Caco-2 (cell line): ENCODE measurements around the gene CAMK1D. TPM values are rescaled to one million over a fixed set of nuclear protein-coding genes. Genes with fewer than 3 reads are reported as not detected.

Experiments
- BruUV-seq: library from RNA; stranded (reverse); fragments of 400-500 nt; replicated peaks from 2 replicates; lab custom pipeline; 2021; lab: Mats Ljungman, UMichigan
- CTCF ChIA-PET: fragments of 300-600 bp; sonication (Branson Sonifier 250); formaldehyde crosslinking; loops from one replicate; lab custom pipeline; 2022; ENCODE audit warnings: antibody characterized with exemption; lab: Charles Lee
- POLR2A ChIA-PET: fragments of 300-600 bp; sonication (Branson Sonifier 250); formaldehyde crosslinking; loops from one replicate; lab custom pipeline; 2022; ENCODE audit warnings: antibody characterized with exemption; lab: Charles Lee
- DNase-seq, 2 experiments: peaks; one replicate each; pipeline versions ENCODE4 v3.0.0 to v3.0.0-alpha.2; 2020 to 2022
- H3K27me3 ChIP-seq: replicated peaks from 2 replicates; pipeline ENCODE4 v1.6.0; 2011; ENCODE audit warnings: low read length; ENCODE audit not compliant: control insufficient read depth, insufficient read depth
- H3K36me3 ChIP-seq: 2 replicates; pipeline ENCODE4 v1.5.1; 2011; ENCODE audit warnings: low read length; ENCODE audit not compliant: control insufficient read depth, insufficient read depth
- H3K4me1 ChIP-seq: fragments of 250-450 bp; sonication (Bioruptor Pico); 2 replicates; pipeline ENCODE4 v1.5.1; 2020; ENCODE audit warnings: mild to moderate bottlenecking
- H3K4me3 ChIP-seq: 2 replicates; pipeline ENCODE4 v1.5.1; 2011; ENCODE audit warnings: low read depth, mild to moderate bottlenecking, control low read depth, low read length
- H3K9me3 ChIP-seq: fragments of 250-450 bp; sonication (Bioruptor Pico); 2 replicates; pipeline ENCODE4 v1.5.1; 2020; ENCODE audit warnings: mild to moderate bottlenecking, moderate library complexity
- H3K27ac Mint-ChIP-seq: one replicate; pipeline ENCODE4 v1.8.0; 2022; ENCODE audit warnings: mixed read lengths; ENCODE audit not compliant: unreplicated experiment
- H3K27me3 Mint-ChIP-seq: one replicate; pipeline ENCODE4 v1.8.0; 2022; ENCODE audit warnings: mixed read lengths; ENCODE audit not compliant: insufficient read depth, unreplicated experiment
- H3K36me3 Mint-ChIP-seq: one replicate; pipeline ENCODE4 v1.8.0; 2022; ENCODE audit warnings: mild to moderate bottlenecking, mixed read lengths; ENCODE audit not compliant: insufficient read depth, unreplicated experiment
- H3K4me1 Mint-ChIP-seq: one replicate; pipeline ENCODE4 v1.8.0; 2022; ENCODE audit warnings: low read depth, mixed read lengths; ENCODE audit not compliant: unreplicated experiment
- H3K4me3 Mint-ChIP-seq: one replicate; pipeline ENCODE4 v1.8.0; 2022; ENCODE audit warnings: mild to moderate bottlenecking, moderate library complexity, mixed read lengths; ENCODE audit not compliant: unreplicated experiment
- H3K9me3 Mint-ChIP-seq: one replicate; pipeline ENCODE4 v1.8.0; 2022; ENCODE audit warnings: mixed read lengths; ENCODE audit not compliant: unreplicated experiment
- intact Hi-C: fragments of 100-400 bp; cut with micrococcal nuclease; formaldehyde crosslinking; loops from one replicate; pipeline ENCODE4 v1.10.0; 2022; ENCODE audit not compliant: unreplicated experiment
- total RNA-seq: library from RNA; stranded (reverse); gene quantifications from 2 replicates; pipeline ENCODE4 v1.2.3, GENCODE V29; 2022
- TF ChIP-seq, protein P1 (sequence below), 2 experiments: fragments of 200-600 bp in 1 of 2; IDR thresholded peaks; 1 replicate in 1 of 2; 2 replicates in 1 of 2; pipeline versions ENCODE4 v1.5.1 to v1.8.0; 2011 to 2022; ENCODE audit warnings: antibody characterized with exemption in 1 of 2, control low read depth in 1 of 2, inconsistent platforms in 1 of 2, low read depth in 1 of 2, low read length in 1 of 2, mild to moderate bottlenecking in 1 of 2, moderate library complexity in 1 of 2; ENCODE audit not compliant: insufficient read depth in 1 of 2, severe bottlenecking in 1 of 2, unreplicated experiment in 1 of 2

CAMK1D gene
- total RNA-seq, 1 experiment from 2014 or later = 10.9 TPM

DNA sequence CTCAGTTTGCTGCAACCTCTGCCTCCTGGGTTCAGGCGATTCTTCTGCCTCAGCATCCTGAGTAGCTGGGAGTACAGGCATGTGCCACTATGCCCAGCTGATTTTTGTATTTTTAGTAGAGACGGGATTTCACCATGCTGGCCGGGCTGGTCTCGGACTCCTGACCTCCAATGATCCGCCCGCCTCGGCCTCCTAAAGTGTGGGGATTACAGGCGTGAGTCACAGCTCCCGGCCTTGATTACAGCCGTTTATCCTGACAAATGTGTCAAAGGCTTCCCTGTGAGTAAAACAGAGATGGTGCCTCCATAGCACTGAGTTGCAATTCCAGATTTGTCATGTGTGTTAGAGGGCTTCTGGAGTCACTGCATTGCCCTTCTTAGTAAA, 378.5 kb downstream of the CAMK1D start:
- BruUV-seq = no TSS peak
- H3K4me1 ChIP-seq = peaks cover 29% of the 10 kb centered on the region
- H3K27me3 ChIP-seq = no peaks in the 10 kb centered on the region
- ChIA-PET POLR2A (interaction anchor here (1.2 kb wide), 1 partner anchor 23 kb away, joined by 6 read pairs; no protein-coding TSS in a partner anchor), CTCF (interaction anchor here (0.6 kb wide), 2 partner anchors 56 to 473 kb away, joined by 3 to 4 read pairs; no protein-coding TSS in a partner anchor)
- Mint-ChIP-seq H3K27ac (no peak overlapping the region), H3K4me3 (no peak overlapping the region), H3K27me3 (no peaks in the 10 kb centered on the region), H3K4me1 (peaks cover 3% of the 10 kb centered on the region), H3K36me3 (no peaks in the 10 kb centered on the region), H3K9me3 (peaks cover 4% of the 10 kb centered on the region)
- TF ChIP-seq, protein P1, sequence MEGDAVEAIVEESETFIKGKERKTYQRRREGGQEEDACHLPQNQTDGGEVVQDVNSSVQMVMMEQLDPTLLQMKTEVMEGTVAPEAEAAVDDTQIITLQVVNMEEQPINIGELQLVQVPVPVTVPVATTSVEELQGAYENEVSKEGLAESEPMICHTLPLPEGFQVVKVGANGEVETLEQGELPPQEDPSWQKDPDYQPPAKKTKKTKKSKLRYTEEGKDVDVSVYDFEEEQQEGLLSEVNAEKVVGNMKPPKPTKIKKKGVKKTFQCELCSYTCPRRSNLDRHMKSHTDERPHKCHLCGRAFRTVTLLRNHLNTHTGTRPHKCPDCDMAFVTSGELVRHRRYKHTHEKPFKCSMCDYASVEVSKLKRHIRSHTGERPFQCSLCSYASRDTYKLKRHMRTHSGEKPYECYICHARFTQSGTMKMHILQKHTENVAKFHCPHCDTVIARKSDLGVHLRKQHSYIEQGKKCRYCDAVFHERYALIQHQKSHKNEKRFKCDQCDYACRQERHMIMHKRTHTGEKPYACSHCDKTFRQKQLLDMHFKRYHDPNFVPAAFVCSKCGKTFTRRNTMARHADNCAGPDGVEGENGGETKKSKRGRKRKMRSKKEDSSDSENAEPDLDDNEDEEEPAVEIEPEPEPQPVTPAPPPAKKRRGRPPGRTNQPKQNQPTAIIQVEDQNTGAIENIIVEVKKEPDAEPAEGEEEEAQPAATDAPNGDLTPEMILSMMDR (IDR thresholded peaks at IDR 0.05; ENCODE audit: insufficient read depth in 1 of 2, low read depth in 1 of 2, low read length in 1 of 2, severe bottlenecking in 1 of 2, unreplicated experiment in 1 of 2) = no peak
- intact Hi-C loops = no loop called here
- DNase-seq = peak; percentile 62 to 81
- H3K36me3 ChIP-seq = no peaks in the 10 kb centered on the region
- no peak overlapping the region for H3K4me3 ChIP-seq
- H3K9me3 ChIP-seq = no peaks in the 10 kb centered on the region

- Mint-ChIP-seq H3K36me3 (no peaks in the 10 kb centered on the region), H3K4me1 (no peaks in the 10 kb centered on the region), H3K4me3 (no peak overlapping the region), H3K9me3 (no peaks in the 10 kb centered on the region), H3K27ac (no peak overlapping the region), H3K27me3 (no peaks in the 10 kb centered on the region)
- Histone ChIP-seq H3K36me3 (no peaks in the 10 kb centered on the region), H3K4me1 (peaks cover 29% of the 10 kb centered on the region), H3K27me3 (no peaks in the 10 kb centered on the region), H3K4me3 (no peak overlapping the region), H3K9me3 (no peaks in the 10 kb centered on the region)
- TF ChIP-seq, protein P1 (IDR thresholded peaks at IDR 0.05; ENCODE audit: insufficient read depth in 1 of 2, low read depth in 1 of 2, low read length in 1 of 2, severe bottlenecking in 1 of 2, unreplicated experiment in 1 of 2) = no peak
- intact Hi-C loops = no loop called here
- no TSS peak for BruUV-seq
- POLR2A ChIA-PET = no interaction called here
- no peak for DNase-seq
- CTCF ChIA-PET = no interaction called here
Measured at GRCh38 chr10:12728494-12728893, 379.1 kb downstream of the CAMK1D start.

DNA sequence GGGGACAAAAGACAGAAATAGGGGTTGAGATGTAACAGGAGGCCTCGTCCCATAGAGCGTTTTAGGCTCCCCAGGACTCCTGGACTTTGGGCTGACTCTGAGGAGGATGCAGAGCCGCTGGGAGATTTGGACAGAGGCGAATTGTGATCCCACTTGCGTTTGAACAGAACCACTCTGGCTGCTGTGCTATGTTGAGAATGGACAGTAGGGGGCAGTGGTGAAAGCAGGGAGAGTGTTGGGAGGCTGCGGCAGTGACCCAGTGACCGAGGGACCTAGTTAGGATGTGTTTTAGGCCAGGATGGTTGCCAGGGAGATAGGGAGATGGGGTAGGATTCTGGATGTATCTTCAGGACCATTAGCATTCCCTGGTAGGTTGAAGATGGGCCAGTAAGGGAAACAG, 380.5 kb downstream of the CAMK1D start:
- no peak for DNase-seq
- TF ChIP-seq, protein P1 (IDR thresholded peaks at IDR 0.05; ENCODE audit: insufficient read depth in 1 of 2, low read depth in 1 of 2, low read length in 1 of 2, severe bottlenecking in 1 of 2, unreplicated experiment in 1 of 2) = peak in 1 of 2 experiments; percentile 44
- POLR2A ChIA-PET = no interaction called here
- H3K27me3 Mint-ChIP-seq = no peaks in the 10 kb centered on the region
- Histone ChIP-seq H3K4me1 (peaks cover 29% of the 10 kb centered on the region), H3K4me3 (no peak overlapping the region), H3K9me3 (no peaks in the 10 kb centered on the region), H3K27me3 (no peaks in the 10 kb centered on the region), H3K36me3 (no peaks in the 10 kb centered on the region)
- CTCF ChIA-PET = no interaction called here
- no peaks in the 10 kb centered on the region for H3K9me3 Mint-ChIP-seq
- no peaks in the 10 kb centered on the region for H3K36me3 Mint-ChIP-seq
- BruUV-seq = no TSS peak
- H3K4me1 Mint-ChIP-seq = no peaks in the 10 kb centered on the region
- H3K27ac Mint-ChIP-seq = no peak overlapping the region
- intact Hi-C loops = no loop called here
- H3K4me3 Mint-ChIP-seq = no peak overlapping the region
